GM12878 (cell line): ENCODE data around the gene C19orf12.

Source experiments
- BCLAF1 ChIP-seq: fragments of 450-650 bp; IDR thresholded peaks from 2 replicates; pipeline ENCODE4 v1.6.1; 2017; ENCODE audit warnings: antibody characterized with exemption, mild to moderate bottlenecking, moderate library complexity
- NFYB ChIP-seq: IDR thresholded peaks from 2 replicates; pipeline ENCODE4 v1.6.1; 2011; ENCODE audit warnings: low read depth, mild to moderate bottlenecking, low read length, improper control_type of control experiment, moderate library complexity; ENCODE audit not compliant: insufficient read depth
- POLR2A ChIP-seq: IDR thresholded peaks from 2 replicates; pipeline ENCODE4 v1.6.1; 2011; ENCODE audit warnings: low read depth, mild to moderate bottlenecking, low read length
- PRDM15 ChIP-seq: fragments of 450-650 bp; formaldehyde crosslinking; IDR thresholded peaks from 2 replicates; pipeline ENCODE4 v1.4.0; 2020; ENCODE audit warnings: mild to moderate bottlenecking, moderate library complexity
- TAF1 ChIP-seq: IDR thresholded peaks from 2 replicates; pipeline ENCODE4 v1.6.1; 2011; ENCODE audit warnings: mild to moderate bottlenecking, low read depth, low read length, borderline replicate concordance
- TARDBP ChIP-seq: IDR thresholded peaks from 2 replicates; pipeline ENCODE4 v1.6.1; 2016; ENCODE audit warnings: borderline replicate concordance
- ZNF207 ChIP-seq: fragments of 450-650 bp; IDR thresholded peaks from 2 replicates; pipeline ENCODE4 v1.6.1; 2014; ENCODE audit warnings: antibody characterized with exemption, mild to moderate bottlenecking, borderline replicate concordance
- TF ChIP-seq, protein P1 (sequence below): fragments of 450-650 bp; conservative IDR thresholded peaks from 2 replicates; pipeline ENCODE4 v1.6.1; 2017; ENCODE audit warnings: mild to moderate bottlenecking, moderate library complexity
- TF ChIP-seq, protein P2 (sequence below), 3 experiments: IDR thresholded peaks in 2 of 3; conservative IDR thresholded peaks in 1 of 3; 2 replicates each; pipeline ENCODE4 v1.5.1; 2011; ENCODE audit warnings: low read depth in 3 of 3, low read length in 3 of 3, mild to moderate bottlenecking in 3 of 3, control low read depth in 2 of 3, moderate library complexity in 2 of 3, inconsistent platforms in 1 of 3, mixed read lengths in 1 of 3; ENCODE audit not compliant: control insufficient read depth in 2 of 3, insufficient read depth in 1 of 3; ENCODE audit errors: extremely low read depth in 1 of 3

GRCh38 chr19:29695765-29696564, 19.1 kb downstream of the C19orf12 start:
- TF ChIP-seq, protein P1, sequence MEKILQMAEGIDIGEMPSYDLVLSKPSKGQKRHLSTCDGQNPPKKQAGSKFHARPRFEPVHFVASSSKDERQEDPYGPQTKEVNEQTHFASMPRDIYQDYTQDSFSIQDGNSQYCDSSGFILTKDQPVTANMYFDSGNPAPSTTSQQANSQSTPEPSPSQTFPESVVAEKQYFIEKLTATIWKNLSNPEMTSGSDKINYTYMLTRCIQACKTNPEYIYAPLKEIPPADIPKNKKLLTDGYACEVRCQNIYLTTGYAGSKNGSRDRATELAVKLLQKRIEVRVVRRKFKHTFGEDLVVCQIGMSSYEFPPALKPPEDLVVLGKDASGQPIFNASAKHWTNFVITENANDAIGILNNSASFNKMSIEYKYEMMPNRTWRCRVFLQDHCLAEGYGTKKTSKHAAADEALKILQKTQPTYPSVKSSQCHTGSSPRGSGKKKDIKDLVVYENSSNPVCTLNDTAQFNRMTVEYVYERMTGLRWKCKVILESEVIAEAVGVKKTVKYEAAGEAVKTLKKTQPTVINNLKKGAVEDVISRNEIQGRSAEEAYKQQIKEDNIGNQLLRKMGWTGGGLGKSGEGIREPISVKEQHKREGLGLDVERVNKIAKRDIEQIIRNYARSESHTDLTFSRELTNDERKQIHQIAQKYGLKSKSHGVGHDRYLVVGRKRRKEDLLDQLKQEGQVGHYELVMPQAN: no peak
- TF ChIP-seq NFYB (no peak), POLR2A (no peak), PRDM15 (CRISPR knock-in tag) (no peak), ZNF207 (no peak), BCLAF1 (no peak), TARDBP (no peak), TAF1 (no peak)
- TF ChIP-seq, protein P2, sequence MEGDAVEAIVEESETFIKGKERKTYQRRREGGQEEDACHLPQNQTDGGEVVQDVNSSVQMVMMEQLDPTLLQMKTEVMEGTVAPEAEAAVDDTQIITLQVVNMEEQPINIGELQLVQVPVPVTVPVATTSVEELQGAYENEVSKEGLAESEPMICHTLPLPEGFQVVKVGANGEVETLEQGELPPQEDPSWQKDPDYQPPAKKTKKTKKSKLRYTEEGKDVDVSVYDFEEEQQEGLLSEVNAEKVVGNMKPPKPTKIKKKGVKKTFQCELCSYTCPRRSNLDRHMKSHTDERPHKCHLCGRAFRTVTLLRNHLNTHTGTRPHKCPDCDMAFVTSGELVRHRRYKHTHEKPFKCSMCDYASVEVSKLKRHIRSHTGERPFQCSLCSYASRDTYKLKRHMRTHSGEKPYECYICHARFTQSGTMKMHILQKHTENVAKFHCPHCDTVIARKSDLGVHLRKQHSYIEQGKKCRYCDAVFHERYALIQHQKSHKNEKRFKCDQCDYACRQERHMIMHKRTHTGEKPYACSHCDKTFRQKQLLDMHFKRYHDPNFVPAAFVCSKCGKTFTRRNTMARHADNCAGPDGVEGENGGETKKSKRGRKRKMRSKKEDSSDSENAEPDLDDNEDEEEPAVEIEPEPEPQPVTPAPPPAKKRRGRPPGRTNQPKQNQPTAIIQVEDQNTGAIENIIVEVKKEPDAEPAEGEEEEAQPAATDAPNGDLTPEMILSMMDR (IDR thresholded peaks at IDR 0.05 in 2 of 3, conservative IDR thresholded peaks at IDR 0.05 in 1 of 3; ENCODE audit: control insufficient read depth in 2 of 3, extremely low read depth in 1 of 3, insufficient read depth in 1 of 3, low read depth in 3 of 3, low read length in 3 of 3): no peak
